NOMO-1 treated with DMSO at 0.1 percent for 48 hours (cell line): Measurements from ENCODE around the gene RNPEPL1.

Experiments
- DNase-seq: peaks from one replicate; lab custom pipeline; 2025; ENCODE audit not compliant: unreplicated experiment; lab: John Stamatoyannopoulos, UW

RNPEPL1 gene

GRCh38 chr2:240576036-240576435, 7.8 kb downstream of the RNPEPL1 start:
- DNase-seq: no peak

GRCh38 chr2:240576436-240577205, 8.3 kb downstream of the RNPEPL1 start:
- no peak for DNase-seq

- no peak for DNase-seq
These were observed 9.2 kb downstream of the RNPEPL1 start for GRCh38 chr2:240577281-240578109.

GRCh38 chr2:240578110-240578450, 9.8 kb downstream of the RNPEPL1 start:
- DNase-seq: no peak

- no peak for DNase-seq
These were observed 10.2 kb downstream of the RNPEPL1 start for GRCh38 chr2:240578488-240578887.

GRCh38 chr2:240579071-240579762, 10.9 kb downstream of the RNPEPL1 start:
- no peak for DNase-seq

GRCh38 chr2:240579771-240580614, 11.7 kb downstream of the RNPEPL1 start:
- peak; percentile 90 for DNase-seq

- no peak for DNase-seq
These were observed 13.5 kb downstream of the RNPEPL1 start for GRCh38 chr2:240581811-240582210.

GRCh38 chr2:240582781-240583180, 14.5 kb downstream of the RNPEPL1 start:
- no peak for DNase-seq

- no peak for DNase-seq
These were observed 15.5 kb downstream of the RNPEPL1 start for GRCh38 chr2:240583774-240584173.

GRCh38 chr2:240584486-240585031, 16.3 kb downstream of the RNPEPL1 start:
- DNase-seq: peak; percentile 93

GRCh38 chr2:240585101-240585500, 16.8 kb downstream of the RNPEPL1 start:
- no peak for DNase-seq

GRCh38 chr2:240585681-240586197, 17.5 kb downstream of the RNPEPL1 start:
- DNase-seq: no peak

- peak; percentile 93 for DNase-seq
These were observed 18.1 kb downstream of the RNPEPL1 start, which contains the start of gene CAPN10 for GRCh38 chr2:240586198-240586918. Gene CAPN10, plus strand, starts transcription at chr2:240586734. Its CDS starts 178 bp downstream, at chr2:240586912.

GRCh38 chr2:240586919-240587800, 18.9 kb downstream of the RNPEPL1 start:
- peak; percentile 30 for DNase-seq

- DNase-seq: no peak
These were observed 19.8 kb downstream of the RNPEPL1 start for GRCh38 chr2:240588006-240588655.

GRCh38 chr2:240588669-240589068, 20.4 kb downstream of the RNPEPL1 start:
- DNase-seq: no peak

GRCh38 chr2:240589375-240589774, 21.1 kb downstream of the RNPEPL1 start:
- DNase-seq: no peak
